Activated naive CD4-positive, alpha-beta T cell (primary cell): ENCODE data around the gene ERC2.

Source experiments
- DNase-seq, 4 experiments: peaks; one replicate each; lab custom pipeline; 2025; lab: John Stamatoyannopoulos, UW

The ERC2 gene

GRCh38 chr3:55929154-55929869 is 539.0 kb downstream of the ERC2 start:
- no peak for DNase-seq

- DNase-seq, result no peak
These were observed 544.6 kb downstream of the ERC2 start for GRCh38 chr3:55923626-55924025.

DNA sequence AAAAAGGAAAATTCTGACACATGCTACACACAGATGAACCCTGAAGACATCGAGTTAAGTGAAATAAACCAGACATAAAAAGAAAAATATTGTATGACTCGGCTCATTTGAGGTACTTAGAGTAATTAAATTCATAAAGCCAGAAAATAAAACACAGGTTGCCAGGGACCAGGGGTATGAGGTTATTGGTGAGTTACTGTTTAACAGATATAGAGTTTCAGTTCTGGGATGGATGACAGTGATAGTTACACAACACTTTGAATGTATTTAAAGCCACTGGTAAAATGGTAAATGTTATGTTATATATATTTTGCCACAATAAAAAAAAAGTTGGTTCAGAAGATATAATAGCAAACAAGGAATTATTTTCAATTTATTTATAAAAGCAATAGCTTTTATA is 545.1 kb downstream of the ERC2 start:
- DNase-seq, result no peak

GRCh38 chr3:55912880-55913279 is 555.4 kb downstream of the ERC2 start:
- DNase-seq, result no peak

- DNase-seq, result no peak
These were observed 557.0 kb downstream of the ERC2 start for GRCh38 chr3:55911266-55911665.

DNA sequence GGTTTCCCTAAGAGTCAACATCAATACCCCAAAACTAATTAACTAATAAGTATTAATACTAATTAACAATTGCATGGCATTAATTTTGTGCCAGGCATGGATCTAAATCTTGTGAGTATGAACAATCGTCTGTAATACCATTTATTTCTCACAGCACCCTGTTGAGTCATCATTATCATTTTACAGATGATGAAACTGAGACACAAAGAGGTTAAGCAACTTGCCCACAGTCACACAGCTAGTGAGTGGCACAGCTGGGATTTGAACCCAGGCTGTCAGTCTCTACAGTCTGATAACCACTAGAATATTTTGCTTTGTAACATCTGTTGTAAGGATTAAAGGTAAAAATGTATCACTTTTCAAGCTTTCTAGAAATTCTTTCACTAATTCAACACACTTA is 557.7 kb downstream of the ERC2 start:
- no peak for DNase-seq

GRCh38 chr3:55909373-55909772 is 558.9 kb downstream of the ERC2 start:
- DNase-seq, result no peak

GRCh38 chr3:55907616-55908015 is 560.7 kb downstream of the ERC2 start:
- DNase-seq, result no peak

GRCh38 chr3:55906896-55907295 is 561.4 kb downstream of the ERC2 start:
- no peak for DNase-seq

DNA sequence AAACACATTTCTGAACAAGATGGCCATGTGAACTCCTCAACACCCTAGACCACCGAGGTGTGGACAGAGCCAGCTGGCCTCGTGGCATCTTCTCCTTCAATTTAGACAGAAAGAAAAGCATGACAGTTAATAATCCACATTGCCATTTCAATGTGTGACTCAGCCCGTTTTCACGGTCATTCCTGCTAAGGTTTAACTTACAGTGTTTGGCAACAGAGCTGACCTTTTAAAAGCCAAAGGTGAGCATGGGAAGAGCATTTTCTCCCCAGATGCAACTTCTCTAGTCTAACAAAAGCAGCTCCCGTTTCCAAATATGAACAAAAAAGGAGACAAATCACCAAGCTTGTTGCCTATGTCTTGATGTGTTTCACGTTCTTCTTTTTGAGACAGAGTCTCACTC is 563.6 kb downstream of the ERC2 start:
- DNase-seq, result no peak

- no peak for DNase-seq
These were observed 564.6 kb downstream of the ERC2 start for GRCh38 chr3:55903680-55904079.

DNA sequence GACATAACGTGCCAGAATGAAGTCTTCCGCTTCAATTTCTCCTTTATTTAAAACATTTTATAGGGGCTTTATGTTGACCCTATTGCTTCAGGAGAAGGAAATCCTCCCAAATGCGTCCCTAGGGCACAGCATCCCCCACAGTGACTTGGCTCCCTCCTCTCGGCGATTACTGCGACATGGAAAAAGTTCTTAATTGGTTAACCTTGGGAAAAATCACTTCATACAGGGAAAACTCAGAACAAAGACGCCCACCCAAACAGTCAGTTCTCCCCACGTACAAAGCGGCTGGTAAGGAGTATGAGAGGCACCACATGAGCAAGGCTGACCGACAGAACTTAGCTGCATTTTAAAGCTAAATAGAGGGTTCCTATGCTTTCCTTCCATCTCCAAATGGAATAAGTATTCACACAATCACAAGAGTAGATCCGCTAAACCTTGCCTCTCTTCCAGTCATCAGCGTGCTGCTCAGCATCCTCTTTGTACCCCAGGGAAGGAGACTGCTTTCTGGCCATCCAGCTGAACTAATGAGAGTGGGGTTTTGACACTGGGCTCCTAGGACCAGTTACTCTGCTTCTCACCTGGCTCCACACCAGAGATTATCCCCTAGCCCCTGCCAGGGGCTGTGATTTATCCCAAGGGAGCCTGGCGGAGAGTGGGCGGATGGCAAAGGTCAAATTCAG is 565.9 kb downstream of the ERC2 start:
- DNase-seq, result no peak

- no peak for DNase-seq
These were observed 568.4 kb downstream of the ERC2 start for GRCh38 chr3:55899887-55900286.

GRCh38 chr3:55897573-55898224 is 570.6 kb downstream of the ERC2 start:
- DNase-seq, result no peak

DNA sequence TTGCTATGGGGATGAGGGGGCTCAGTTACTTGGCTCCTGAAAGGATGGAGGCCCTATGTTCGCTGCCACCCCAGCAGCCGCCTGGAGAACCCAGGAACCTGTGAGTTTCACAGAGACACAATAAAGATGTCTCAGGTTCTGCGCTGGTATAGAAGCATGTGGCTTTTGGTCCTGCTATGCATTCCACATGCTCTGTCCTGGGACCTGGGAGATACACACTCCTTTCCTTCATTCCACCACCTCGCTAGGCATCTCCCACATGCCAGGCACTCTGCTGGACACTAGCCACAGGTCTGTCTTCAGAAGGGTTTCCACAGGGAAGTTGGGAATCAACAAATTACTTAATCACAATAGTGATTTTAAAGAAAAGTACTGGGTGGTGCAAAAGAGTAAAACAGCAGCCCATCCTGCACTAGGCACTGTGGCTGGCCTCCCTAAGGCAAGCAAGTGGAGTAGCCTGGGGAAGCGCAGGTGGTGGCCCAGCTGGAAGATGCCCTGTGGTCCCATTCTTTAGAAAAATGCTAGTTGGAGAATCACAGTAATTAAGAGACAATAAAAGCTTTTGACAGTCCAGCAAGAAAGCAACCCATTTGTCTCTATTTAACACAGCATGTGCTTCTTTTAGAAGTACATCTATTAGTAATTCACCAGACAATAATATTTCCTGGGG is 572.2 kb downstream of the ERC2 start:
- DNase-seq, result no peak

- no peak for DNase-seq
These were observed 573.7 kb downstream of the ERC2 start for GRCh38 chr3:55894605-55895004.

DNA sequence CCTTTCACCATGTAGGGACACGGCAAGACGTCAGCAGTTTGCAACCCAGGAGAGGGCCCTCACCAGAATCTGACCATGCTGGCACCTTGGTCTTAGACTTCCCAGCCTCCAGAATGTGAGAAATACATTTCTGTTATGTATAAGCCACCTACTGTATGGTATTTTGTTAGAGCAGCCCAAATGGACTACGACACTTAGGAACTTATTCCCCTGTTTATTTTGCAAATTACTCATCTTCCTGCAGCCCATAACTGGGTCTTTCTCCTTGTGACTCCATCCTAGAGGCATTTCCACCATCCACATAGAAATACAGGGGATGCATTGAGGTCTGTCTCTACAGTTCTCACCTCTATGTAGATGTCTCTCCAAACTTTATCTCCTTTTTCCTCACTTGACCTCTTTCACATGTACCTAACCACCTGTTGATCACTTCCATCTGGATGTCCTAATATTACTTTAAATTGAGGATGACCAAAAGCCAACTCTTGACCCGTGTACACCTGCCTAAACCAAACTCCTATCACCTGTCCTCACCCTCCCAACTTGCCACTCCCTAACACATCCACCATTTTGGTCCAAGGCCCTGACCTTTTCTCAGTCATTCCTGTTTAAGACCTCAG is 575.1 kb downstream of the ERC2 start:
- no peak for DNase-seq

DNA sequence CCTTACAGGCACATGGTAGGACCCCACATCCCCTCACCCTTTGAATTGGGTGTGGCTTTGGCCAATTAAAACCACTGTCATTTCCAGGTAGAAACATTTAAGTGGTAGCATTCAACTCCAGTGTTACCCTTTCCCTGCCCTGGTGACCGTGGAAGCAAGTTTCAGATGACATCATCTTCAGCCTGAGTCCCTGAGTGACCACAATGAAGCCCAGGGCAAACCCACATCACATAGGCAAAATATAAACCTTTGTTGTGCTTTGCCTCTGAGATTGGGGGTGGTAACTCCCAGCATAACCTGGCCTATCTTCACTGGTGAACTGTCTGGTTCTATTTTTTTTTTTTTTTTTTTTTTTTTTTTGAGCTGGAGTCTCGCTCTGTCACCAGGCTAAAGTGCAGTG is 577.2 kb downstream of the ERC2 start:
- no peak for DNase-seq

DNA sequence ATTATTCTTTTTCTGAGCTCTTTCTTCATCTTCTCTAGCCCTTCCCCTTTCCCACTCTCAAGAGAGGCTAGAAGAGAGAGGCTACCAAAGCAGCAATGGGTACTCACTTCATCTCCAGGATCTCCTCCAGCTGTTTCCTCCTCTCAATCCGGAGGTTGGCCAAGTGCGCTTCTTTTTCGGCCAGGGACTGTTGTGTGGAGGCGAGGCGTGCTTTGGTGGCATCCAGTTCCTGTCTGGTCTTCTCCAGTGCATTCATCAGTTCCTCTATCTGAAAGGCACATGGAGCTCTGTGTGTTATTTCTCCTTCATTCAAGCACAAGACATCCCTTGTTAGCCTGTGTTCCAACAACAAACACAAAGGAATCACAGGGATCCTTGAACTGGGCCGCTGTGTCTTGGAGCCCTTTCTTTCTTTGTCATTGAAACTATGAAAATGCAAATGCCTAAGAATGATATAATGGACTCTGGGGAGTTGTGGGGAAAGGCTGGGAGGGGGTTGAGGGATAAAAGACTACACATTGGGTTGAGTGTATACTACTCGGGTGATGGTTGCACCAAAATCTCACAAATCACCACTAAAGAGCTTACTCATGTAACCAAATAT is 579.9 kb downstream of the ERC2 start:
- no peak for DNase-seq

DNA sequence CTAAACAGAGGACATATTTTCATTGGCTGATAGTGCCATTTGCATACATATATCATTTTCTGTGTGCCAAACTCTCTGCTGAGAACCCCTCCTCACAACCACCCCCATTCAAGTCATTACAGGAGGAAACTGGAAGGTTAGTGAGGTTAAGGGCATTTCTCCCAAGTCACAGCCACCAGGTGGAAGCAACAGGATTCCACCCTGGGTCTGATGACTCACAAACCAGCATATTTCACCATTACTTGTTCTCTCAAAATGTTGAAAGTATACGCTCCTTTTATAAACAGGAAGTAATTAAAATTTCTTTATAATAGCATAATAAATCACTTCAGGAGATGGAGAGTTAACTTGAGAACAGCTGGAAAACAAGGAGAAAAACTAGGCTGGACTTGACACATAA is 582.5 kb downstream of the ERC2 start:
- no peak for DNase-seq

- DNase-seq, result no peak
These were observed 583.6 kb downstream of the ERC2 start for GRCh38 chr3:55884491-55885285.
